ENCODE data around the gene HLA-DOA. TPM values are rescaled to one million over a fixed set of nuclear protein-coding genes. Genes with fewer than 3 reads are reported as not detected.

HLA-DOA gene
- total and polyA plus RNA-seq, 2 of the 8 experiments (the other 6 are each of a cell fraction or from before 2014, with no cell fraction given), result 23.7 to 89.0 TPM

DNA sequence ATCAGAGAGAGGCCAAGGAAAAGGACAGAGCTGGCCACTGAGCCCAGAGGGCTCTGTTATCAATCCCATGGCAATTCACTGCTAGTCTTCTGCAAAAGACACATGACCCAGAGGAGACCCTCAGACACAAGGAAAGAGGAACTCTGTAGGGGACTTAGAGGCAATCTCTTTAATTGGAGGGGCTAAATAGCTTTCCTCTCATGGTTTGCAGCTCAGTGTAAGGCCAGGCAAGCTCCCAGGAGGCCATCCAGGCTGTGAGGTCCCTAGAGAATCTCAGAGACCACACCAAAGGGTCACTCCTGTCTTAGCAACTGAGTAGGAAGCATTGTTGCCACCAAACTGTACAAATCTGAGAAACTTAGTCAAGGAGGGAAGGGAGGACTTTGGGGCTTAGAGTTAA is 10.0 kb upstream of the HLA-DOA start:
- no peak overlapping the region for H3K4me3 ChIP-seq (ENCODE audit: extremely low read depth in 1 of 4, insufficient read depth in 2 of 4, low read depth in 3 of 4, low read length in 4 of 4)
- no peak overlapping the region for H4K5ac ChIP-seq (ENCODE audit: insufficient read length, low read depth, low read length)
- H3K14ac ChIP-seq (ENCODE audit: insufficient read length), result no peak overlapping the region
- TF ChIP-seq FOSL1 (IDR thresholded peaks at IDR 0.05; ENCODE audit: insufficient read depth, low read depth, low read length), result no peak
- no peak for TF ChIP-seq RFX5 (IDR thresholded peaks at IDR 0.05; ENCODE audit: borderline replicate concordance, low read depth, low read length)
- no peak for TF ChIP-seq SRF (IDR thresholded peaks at IDR 0.05; ENCODE audit: low read depth, low read length)
- no peak for TF ChIP-seq EP300 (IDR thresholded peaks at IDR 0.05; ENCODE audit: borderline replicate concordance in 1 of 2, low read depth in 2 of 2, low read length in 2 of 2)
- no peak for TF ChIP-seq YY1 (IDR thresholded peaks at IDR 0.05; ENCODE audit: low read depth, low read length)
- TF ChIP-seq POU5F1 (IDR thresholded peaks at IDR 0.05; ENCODE audit: low read depth, low read length), result no peak
- TF ChIP-seq, protein P1, sequence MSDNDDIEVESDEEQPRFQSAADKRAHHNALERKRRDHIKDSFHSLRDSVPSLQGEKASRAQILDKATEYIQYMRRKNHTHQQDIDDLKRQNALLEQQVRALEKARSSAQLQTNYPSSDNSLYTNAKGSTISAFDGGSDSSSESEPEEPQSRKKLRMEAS (IDR thresholded peaks at IDR 0.05), result no peak
- no peak for TF ChIP-seq CHD2 (IDR thresholded peaks at IDR 0.05; ENCODE audit: low read length)
- no peak for TF ChIP-seq TEAD4 (IDR thresholded peaks at IDR 0.05; ENCODE audit: low read depth, low read length)
- no peak for TF ChIP-seq CHD1 (IDR thresholded peaks at IDR 0.05; ENCODE audit: low read depth, low read length)
- TF ChIP-seq HDAC2 (IDR thresholded peaks at IDR 0.05; ENCODE audit: borderline replicate concordance in 1 of 2, low read depth in 2 of 2, low read length in 2 of 2), result no peak
- H3K4me2 ChIP-seq (ENCODE audit: insufficient read depth in 1 of 2, low read depth in 2 of 2, low read length in 2 of 2), result no peak overlapping the region
- H4K8ac ChIP-seq (ENCODE audit: extremely low read depth, insufficient read depth, low read length), result no peak overlapping the region
- FAIRE-seq, result no peak
- no peak overlapping the region for H2BK15ac ChIP-seq (ENCODE audit: low read length)
- no peaks in the 10 kb centered on the region for H3K79me2 ChIP-seq (ENCODE audit: control insufficient read depth in 1 of 2, insufficient read depth in 2 of 2, low read length in 2 of 2)
- H2BK120ac ChIP-seq (replicated peaks; ENCODE audit: low read depth, low read length), result no peak overlapping the region
- no peak overlapping the region for H2AK5ac ChIP-seq (ENCODE audit: low read depth, low read length)
- no peaks in the 10 kb centered on the region for H3K23me2 ChIP-seq (ENCODE audit: low read depth, low read length)
- no peak overlapping the region for H3K9ac ChIP-seq (replicated peaks in 1 of 4; ENCODE audit: extremely low read depth in 1 of 4, low read depth in 3 of 4, low read length in 3 of 4)
- peaks cover 0 to 4% (median 1%) of the 10 kb centered on the region in 4 experiments; a peak in 2 of 7 replicates for H3K4me1 ChIP-seq (replicated peaks in 1 of 4; ENCODE audit: control insufficient read depth in 3 of 4, insufficient read depth in 4 of 4, low read length in 3 of 4)
- no peak overlapping the region for H2BK12ac ChIP-seq (ENCODE audit: low read depth, low read length)
- POLR2A ChIA-PET (ENCODE audit: partially characterized antibody), result interaction anchor here (1.1 to 1.5 kb wide), 5 partner anchors 10 to 126 kb away, joined by 4 to 6 read pairs (median 4); no protein-coding TSS in a partner anchor
- H3K56ac ChIP-seq (replicated peaks; ENCODE audit: insufficient read length, low read depth, low read length), result no peak overlapping the region
- no peak overlapping the region for H2BK5ac ChIP-seq (ENCODE audit: low read depth, low read length)
- no peaks in the 10 kb centered on the region for H3K79me1 ChIP-seq (ENCODE audit: low read depth, low read length)
- no peak overlapping the region for H4K91ac ChIP-seq (replicated peaks; ENCODE audit: insufficient read length, low read length)
- H3K18ac ChIP-seq (ENCODE audit: extremely low read depth, low read length), result no peak overlapping the region
- H3K27ac ChIP-seq (ENCODE audit: low read depth, low read length), result no peak overlapping the region
- no peak for DNase-seq (ENCODE audit: low read depth in 1 of 2, low spot score in 2 of 2)
- no peaks in the 10 kb centered on the region for H3K36me3 ChIP-seq (ENCODE audit: control insufficient read depth in 2 of 4, insufficient read depth in 4 of 4, low read length in 3 of 4)
- H2BK20ac ChIP-seq (ENCODE audit: low read length), result no peak overlapping the region
- no peak overlapping the region for H3K23ac ChIP-seq (ENCODE audit: insufficient read length)
- H2AFZ ChIP-seq (ENCODE audit: low read length), result no peak overlapping the region
- no peaks in the 10 kb centered on the region for H3K9me3 ChIP-seq (ENCODE audit: insufficient read depth in 2 of 2, low read depth in 1 of 2, low read length in 1 of 2)
- H3K4ac ChIP-seq (replicated peaks; ENCODE audit: insufficient read length, low read depth, low read length), result no peak overlapping the region
- no peaks in the 10 kb centered on the region for H3K27me3 ChIP-seq (replicated peaks in 1 of 4; ENCODE audit: control insufficient read depth in 3 of 4, extremely low read depth in 1 of 4, insufficient read depth in 3 of 4, low read length in 3 of 4)
- no peaks in the 10 kb centered on the region for H4K20me1 ChIP-seq (replicated peaks in 1 of 2; ENCODE audit: control insufficient read depth in 1 of 2, insufficient read depth in 2 of 2, low read length in 2 of 2)
- CTCF ChIA-PET (ENCODE audit: partially characterized antibody), result interaction anchor here (0.6 to 3.5 kb wide), 12 partner anchors 10 to 186 kb away, joined by 3 to 38 read pairs (median 3); partner anchors contain the start of genes HLA-DPA1, HLA-DPB1 and HSD17B8

Data from H1 (cell line).